Activated CD4-positive, alpha-beta T cell treated with anti-CD3 and anti-CD28 coated beads, Interleukin-2, amount 50 U/mL, for 1 hour (primary cell): ENCODE results near the gene ATAD1.

Source experiments
- DNase-seq: peaks from one replicate; pipeline ENCODE4 v3.0.0-alpha.2; 2020

The ATAD1 gene

GRCh38 chr10:87799860-87800259 lies 18.2 kb downstream of the ATAD1 start:
- DNase-seq: no peak

- DNase-seq: no peak
Observed at GRCh38 chr10:87798082-87798481, 19.9 kb downstream of the ATAD1 start.

- DNase-seq: no peak
Observed at GRCh38 chr10:87794285-87794684, 23.7 kb downstream of the ATAD1 start.

- DNase-seq: no peak
Observed at GRCh38 chr10:87790185-87790584, 27.8 kb downstream of the ATAD1 start.

- DNase-seq: no peak
Observed at GRCh38 chr10:87786421-87786820, 31.6 kb downstream of the ATAD1 start.

GRCh38 chr10:87782721-87783120 lies 35.3 kb downstream of the ATAD1 start:
- DNase-seq: no peak

- DNase-seq: no peak
Observed at GRCh38 chr10:87781545-87781944, 36.5 kb downstream of the ATAD1 start.

GRCh38 chr10:87776328-87776727 lies 41.7 kb downstream of the ATAD1 start:
- no peak for DNase-seq

- DNase-seq: no peak
Observed at GRCh38 chr10:87775766-87776165, 42.3 kb downstream of the ATAD1 start.

GRCh38 chr10:87771871-87772500 lies 46.0 kb downstream of the ATAD1 start:
- DNase-seq: no peak

- no peak for DNase-seq
Observed at GRCh38 chr10:87767253-87767652, 50.8 kb downstream of the ATAD1 start.

- DNase-seq: no peak
Observed at GRCh38 chr10:87765666-87766376, 52.2 kb downstream of the ATAD1 start.

- no peak for DNase-seq
Observed at GRCh38 chr10:87764072-87764934, 53.7 kb downstream of the ATAD1 start.

GRCh38 chr10:87763086-87763861 lies 54.8 kb downstream of the ATAD1 start:
- DNase-seq: no peak

- DNase-seq: no peak
Observed at GRCh38 chr10:87761892-87762291, 56.1 kb downstream of the ATAD1 start.

- DNase-seq: no peak
Observed at GRCh38 chr10:87761153-87761552, 56.9 kb downstream of the ATAD1 start.

- no peak for DNase-seq
Observed at GRCh38 chr10:87760195-87760905, 57.7 kb downstream of the ATAD1 start.

- DNase-seq: no peak
Observed at GRCh38 chr10:87759551-87759950, 58.5 kb downstream of the ATAD1 start.

- no peak for DNase-seq
Observed at GRCh38 chr10:87757685-87758084, 60.3 kb downstream of the ATAD1 start.

- no peak for DNase-seq
Observed at GRCh38 chr10:87753995-87754866, 63.8 kb downstream of the ATAD1 start.

GRCh38 chr10:87752566-87752965 lies 65.5 kb downstream of the ATAD1 start:
- DNase-seq: no peak
